ENCODE measurements around the gene ASAP3.
"Not testable (repeated sequence)": the region's sequence is repeated elsewhere in the genome, so short reads cannot be mapped to it uniquely, and the experiment has no call there.

ASAP3 gene

GRCh38 chr1:23514111-23514679 is 30.2 kb upstream of the ASAP3 start:
- no peak for TF ChIP-seq CTCF (IDR thresholded peaks at IDR 0.05; ENCODE audit: low read depth, low read length, missing control alignments)
- H3K4me3 ChIP-seq (replicated peaks; ENCODE audit: low read depth, low read length): no peak overlapping the region
- DNase-seq (ENCODE audit: extremely low read depth, low read depth): no peak

- no peak for TF ChIP-seq CTCF (IDR thresholded peaks at IDR 0.05; ENCODE audit: low read depth, low read length, missing control alignments)
- DNase-seq (ENCODE audit: extremely low read depth, low read depth): no peak
- H3K4me3 ChIP-seq (replicated peaks; ENCODE audit: low read depth, low read length): no peak overlapping the region
Observed at GRCh38 chr1:23509896-23510295, 25.9 kb upstream of the ASAP3 start.

- H3K4me3 ChIP-seq (replicated peaks; ENCODE audit: low read depth, low read length): no peak overlapping the region
- no peak for TF ChIP-seq CTCF (IDR thresholded peaks at IDR 0.05; ENCODE audit: low read depth, low read length, missing control alignments)
- DNase-seq (ENCODE audit: extremely low read depth, low read depth): no peak
Observed at GRCh38 chr1:23506376-23507107, 22.6 kb upstream of the ASAP3 start.

- no peak for DNase-seq (ENCODE audit: extremely low read depth, low read depth)
- H3K4me3 ChIP-seq (replicated peaks; ENCODE audit: low read depth, low read length): no peak overlapping the region
- TF ChIP-seq CTCF (IDR thresholded peaks at IDR 0.05; ENCODE audit: low read depth, low read length, missing control alignments): no peak
Observed at GRCh38 chr1:23505851-23506250, 21.9 kb upstream of the ASAP3 start.

GRCh38 chr1:23504156-23504555 is 20.2 kb upstream of the ASAP3 start:
- H3K4me3 ChIP-seq (replicated peaks; ENCODE audit: low read depth, low read length); DNase-seq (ENCODE audit: extremely low read depth, low read depth): not testable (repeated sequence)

GRCh38 chr1:23502951-23503350 is 19.0 kb upstream of the ASAP3 start:
- TF ChIP-seq CTCF (IDR thresholded peaks at IDR 0.05; ENCODE audit: low read depth, low read length, missing control alignments): no peak
- no peak for DNase-seq (ENCODE audit: extremely low read depth, low read depth)
- H3K4me3 ChIP-seq (replicated peaks; ENCODE audit: low read depth, low read length): no peak overlapping the region

GRCh38 chr1:23500466-23500865 is 16.5 kb upstream of the ASAP3 start:
- no peak overlapping the region for H3K4me3 ChIP-seq (replicated peaks; ENCODE audit: low read depth, low read length)
- no peak for TF ChIP-seq CTCF (IDR thresholded peaks at IDR 0.05; ENCODE audit: low read depth, low read length, missing control alignments)
- DNase-seq (ENCODE audit: extremely low read depth, low read depth): no peak
